SK-N-MC (cell line): Measurements from ENCODE around the gene CHD8.

Source experiments
- DNase-seq: peaks from one replicate; pipeline ENCODE4 v3.0.0-alpha.2; 2011; ENCODE audit warnings: low read depth, low spot score
- H3K27ac ChIP-seq: fragments of 200-600 bp; sonication (generic); 2 replicates; pipeline ENCODE4 v1.5.1; 2016; ENCODE audit warnings: mixed run types
- H3K36me3 ChIP-seq: fragments of 200-600 bp; sonication (generic); 2 replicates; pipeline ENCODE4 v1.6.1; 2017; ENCODE audit warnings: antibody characterized with exemption, low read length, mixed read lengths; ENCODE audit not compliant: insufficient read depth
- H3K4me3 ChIP-seq: fragments of 200-600 bp; sonication (generic); 2 replicates; pipeline ENCODE4 v1.5.1; 2016
- H3K9ac ChIP-seq: fragments of 200-600 bp; sonication (generic); 2 replicates; pipeline ENCODE4 v1.8.0; 2017; ENCODE audit warnings: mixed run types, mixed read lengths; ENCODE audit not compliant: insufficient read length
- H3K9me3 ChIP-seq: fragments of 200-600 bp; sonication (generic); 2 replicates; pipeline ENCODE4 v1.6.1; 2017; ENCODE audit warnings: low read depth, mild to moderate bottlenecking, antibody characterized with exemption, low read length, moderate library complexity, mixed read lengths
- EZH2 ChIP-seq: fragments of 200-600 bp; sonication (generic); IDR thresholded peaks from one replicate; pipeline ENCODE4 v1.6.1; 2017; ENCODE audit warnings: antibody characterized with exemption
- FOXP2 ChIP-seq: optimal IDR thresholded peaks from 2 replicates; pipeline ENCODE3; 2011; ENCODE audit warnings: mild to moderate bottlenecking, moderate library complexity; ENCODE audit not compliant: insufficient read depth; ENCODE audit errors: extremely low read length, control extremely low read depth
- POLR2AphosphoS5 ChIP-seq: IDR thresholded peaks from 2 replicates; pipeline ENCODE4 v1.6.1; 2012; ENCODE audit warnings: mild to moderate bottlenecking, low read depth, low read length, borderline replicate concordance

CHD8 gene

DNA sequence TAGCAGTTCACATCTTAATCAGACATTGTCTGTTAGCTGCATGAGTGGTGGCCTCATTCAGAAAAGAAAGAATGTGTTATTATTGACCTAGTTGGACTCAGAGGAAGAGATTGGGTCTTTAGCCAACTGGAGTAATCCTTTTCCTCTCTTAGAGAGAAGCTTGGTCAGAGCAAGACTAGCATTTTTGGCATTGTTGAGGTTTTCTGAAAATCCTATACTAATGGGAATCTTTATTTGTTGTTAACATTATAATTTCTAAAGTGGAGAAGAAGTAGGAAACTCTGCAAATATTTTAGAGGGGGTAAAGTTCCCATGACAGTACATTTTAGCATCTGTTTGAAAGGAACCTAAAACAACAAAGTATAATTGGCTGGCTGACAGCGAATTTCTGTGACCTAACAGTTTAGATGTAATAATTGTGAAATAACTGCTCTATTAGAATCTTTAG, 30.7 kb upstream of the CHD8 start:
- no peaks in the 10 kb centered on the region for H3K9me3 ChIP-seq
- no peak overlapping the region for H3K4me3 ChIP-seq
- no peak overlapping the region for H3K27ac ChIP-seq
- H3K36me3 ChIP-seq: peaks cover 39% of the 10 kb centered on the region
- TF ChIP-seq FOXP2 (no peak), POLR2AphosphoS5 (no peak), EZH2 (no peak)
- no peak for DNase-seq
- H3K9ac ChIP-seq: peak overlapping the region; percentile 20

DNA sequence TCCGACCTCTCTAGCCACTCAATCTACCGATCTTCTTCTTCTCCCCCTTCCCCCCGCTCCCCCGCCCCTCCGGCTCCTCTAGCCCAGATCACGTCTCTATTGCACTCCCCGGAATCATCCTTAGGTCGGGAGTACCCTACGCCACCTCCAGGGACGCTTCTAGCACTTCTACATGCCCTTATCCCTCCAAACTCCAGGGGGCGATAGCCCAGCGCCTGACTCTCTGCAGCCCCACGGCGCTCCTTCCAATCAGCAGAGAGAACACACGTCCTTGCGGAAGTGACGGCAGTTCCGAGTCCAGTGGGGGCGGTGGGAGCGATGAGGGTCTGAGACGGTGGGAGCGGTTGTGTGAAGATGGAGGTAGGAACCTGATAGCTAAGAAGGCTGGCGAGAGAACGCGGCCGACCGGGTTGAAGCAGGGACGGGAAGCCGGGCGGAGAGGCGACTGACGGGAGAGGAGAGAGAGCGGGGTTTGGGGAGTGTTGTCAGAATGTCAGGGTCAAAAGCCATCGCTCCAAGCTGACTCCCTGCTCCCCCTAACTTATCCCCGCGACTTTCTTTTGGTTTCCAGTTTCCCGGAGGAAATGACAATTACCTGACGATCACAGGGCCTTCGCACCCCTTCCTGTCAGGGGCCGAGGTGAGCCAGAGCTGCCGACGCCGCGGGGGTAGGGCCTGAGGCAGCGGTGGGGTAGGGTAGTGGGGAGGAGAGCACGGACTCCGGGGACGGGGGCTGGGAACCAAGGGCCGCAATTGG, 21.2 kb upstream of the CHD8 start, which contains the start of the genes RAB2B and TOX4:
Gene RAB2B, minus strand, starts transcription at position 35 of the 757 bp plus-strand sequence. CDS start 87 bp downstream, outside the sequence.
Gene TOX4, plus strand, starts transcription at position 271 of the 757 bp plus-strand sequence. Its CDS starts 84 bp downstream, at position 355.
- H3K36me3 ChIP-seq: peaks cover 14% of the 10 kb centered on the region; the same call in 1 of the 2 replicates

DNA sequence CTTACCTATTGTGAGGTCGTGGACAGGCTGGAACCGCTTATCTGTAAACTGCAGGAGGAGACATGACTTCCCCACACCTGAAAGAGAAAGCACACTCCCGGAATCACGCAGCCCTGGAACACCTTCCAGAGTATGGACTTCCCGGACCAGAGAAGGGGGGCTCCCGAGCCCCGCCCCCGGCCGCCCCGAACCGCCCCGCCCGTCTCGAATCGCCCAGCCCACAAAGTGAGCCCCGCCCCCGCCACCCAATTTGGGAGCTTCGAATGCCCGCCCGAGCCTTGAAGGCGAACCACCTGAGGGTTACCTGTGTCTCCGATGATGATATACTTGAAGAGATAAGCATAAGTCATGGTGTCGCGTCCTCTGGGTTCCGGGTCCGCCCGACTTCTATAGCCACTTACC, 20.6 kb upstream of the CHD8 start:
- H3K9me3 ChIP-seq: no peaks in the 10 kb centered on the region
- H3K4me3 ChIP-seq: peak overlapping the region; percentile 89
- H3K36me3 ChIP-seq: peaks cover 14% of the 10 kb centered on the region; the same call in 1 of the 2 replicates
- H3K9ac ChIP-seq: peak overlapping the region; percentile 82
- H3K27ac ChIP-seq: peak overlapping the region; percentile 49; the same call in 1 of the 2 replicates
- no peak for DNase-seq
- TF ChIP-seq POLR2AphosphoS5: no peak
- TF ChIP-seq FOXP2: no peak
- no peak for TF ChIP-seq EZH2

More for the DNA sequence above, 21.2 kb upstream of the CHD8 start, which contains the start of the genes RAB2B and TOX4:
- peak within 1 kb of the TSS; percentile 49; the same call in 1 of the 2 replicates for H3K27ac ChIP-seq
- H3K9me3 ChIP-seq: no peaks in the 10 kb centered on the region
- H3K9ac ChIP-seq: peak within 1 kb of the TSS; percentile 92
- TF ChIP-seq EZH2: no peak
- peak; percentile 81 for TF ChIP-seq POLR2AphosphoS5
- TF ChIP-seq FOXP2: peak; percentile 46
- DNase-seq: peak; percentile 95
- peak within 1 kb of the TSS; percentile 89 for H3K4me3 ChIP-seq

DNA sequence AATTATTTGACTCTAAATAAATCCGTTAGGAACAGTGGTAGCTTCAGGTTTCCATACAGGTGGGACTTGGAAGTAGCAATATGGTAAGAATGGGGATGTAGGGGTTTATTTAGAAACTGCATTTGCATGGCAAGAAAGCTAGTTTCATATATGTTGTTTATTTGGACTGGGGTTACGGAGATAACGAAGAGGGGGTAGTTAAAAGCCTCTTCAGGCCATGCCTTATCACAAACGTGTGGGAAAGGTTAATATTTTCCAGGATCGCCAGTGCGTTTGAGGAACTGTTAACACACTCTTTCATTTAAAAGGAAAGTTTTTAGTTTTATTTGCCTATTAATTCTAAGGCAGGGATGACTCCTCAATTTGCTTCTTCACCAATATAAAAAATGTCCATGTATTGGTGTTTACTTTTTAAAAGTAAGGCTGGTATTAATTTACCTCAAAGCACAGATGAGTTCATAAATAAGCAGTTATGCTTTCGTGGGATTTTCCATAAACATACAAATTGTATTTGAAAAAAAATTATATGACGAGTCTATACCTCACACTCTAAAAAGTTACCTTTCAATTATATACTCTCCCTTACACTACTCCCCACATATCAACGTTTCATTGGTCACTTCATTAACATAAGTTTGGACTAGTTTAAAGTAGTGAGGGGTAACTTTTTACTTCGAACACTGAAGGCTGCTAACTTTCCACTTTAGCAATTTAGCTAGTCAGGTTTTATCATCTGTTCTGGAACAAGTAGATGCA, 20.0 kb upstream of the CHD8 start:
- H3K27ac ChIP-seq: no peak overlapping the region
- no peaks in the 10 kb centered on the region for H3K9me3 ChIP-seq
- TF ChIP-seq FOXP2 (no peak), EZH2 (no peak), POLR2AphosphoS5 (no peak)
- H3K4me3 ChIP-seq: peak overlapping the region; percentile 89
- no peak for DNase-seq
- H3K9ac ChIP-seq: peak overlapping the region; percentile 82
- peaks cover 14% of the 10 kb centered on the region; the same call in 1 of the 2 replicates for H3K36me3 ChIP-seq

DNA sequence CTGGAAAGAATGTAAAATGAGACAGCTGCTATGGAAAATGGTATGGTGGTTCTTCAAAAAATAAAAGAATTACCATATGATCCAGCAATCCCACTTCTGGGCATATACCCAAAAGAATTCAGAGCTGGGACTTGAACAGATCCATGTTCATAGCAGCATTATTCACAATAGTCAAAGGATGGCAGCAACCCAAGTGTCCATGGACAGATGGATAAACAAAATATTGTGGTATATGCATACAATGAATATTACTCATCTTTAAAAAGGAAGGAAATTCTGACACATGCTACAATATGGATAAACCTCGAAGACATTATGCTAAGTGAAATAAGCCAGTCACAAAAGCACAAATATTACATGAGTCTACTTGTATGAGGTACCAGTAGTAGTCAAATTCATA, 11.7 kb upstream of the CHD8 start:
- H3K36me3 ChIP-seq: peaks cover 37% of the 10 kb centered on the region
- H3K9ac ChIP-seq: no peak overlapping the region
- H3K4me3 ChIP-seq: no peak overlapping the region
- no peak overlapping the region for H3K27ac ChIP-seq
- no peak for DNase-seq
- H3K9me3 ChIP-seq: no peaks in the 10 kb centered on the region
- TF ChIP-seq EZH2: no peak
- no peak for TF ChIP-seq POLR2AphosphoS5
- TF ChIP-seq FOXP2: no peak

DNA sequence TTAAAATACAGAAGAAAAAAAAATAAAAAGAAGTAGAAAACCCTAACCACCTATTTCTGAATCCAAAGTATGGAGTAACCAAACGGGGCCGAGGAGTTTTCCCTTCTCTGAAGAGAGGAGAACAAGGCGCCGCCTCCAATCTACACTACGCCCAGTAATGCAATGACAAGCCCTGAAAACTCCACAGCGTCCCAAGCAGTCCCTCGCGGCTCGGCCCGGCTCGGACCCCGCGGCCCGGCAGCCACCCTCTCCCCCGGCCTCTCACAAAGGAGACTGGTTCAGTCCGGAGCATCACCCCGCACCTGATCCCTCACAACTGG, 371 bp downstream of the CHD8 start:
- Histone ChIP-seq H3K36me3 (peaks cover 14% of the 10 kb centered on the region), H3K9ac (peak overlapping the region; percentile 88), H3K27ac (peak overlapping the region; percentile 33; the same call in 1 of the 2 replicates), H3K9me3 (no peaks in the 10 kb centered on the region), H3K4me3 (peak overlapping the region; percentile 93)
- DNase-seq: no peak
- TF ChIP-seq EZH2: no peak
- TF ChIP-seq POLR2AphosphoS5: no peak
- no peak for TF ChIP-seq FOXP2

DNA sequence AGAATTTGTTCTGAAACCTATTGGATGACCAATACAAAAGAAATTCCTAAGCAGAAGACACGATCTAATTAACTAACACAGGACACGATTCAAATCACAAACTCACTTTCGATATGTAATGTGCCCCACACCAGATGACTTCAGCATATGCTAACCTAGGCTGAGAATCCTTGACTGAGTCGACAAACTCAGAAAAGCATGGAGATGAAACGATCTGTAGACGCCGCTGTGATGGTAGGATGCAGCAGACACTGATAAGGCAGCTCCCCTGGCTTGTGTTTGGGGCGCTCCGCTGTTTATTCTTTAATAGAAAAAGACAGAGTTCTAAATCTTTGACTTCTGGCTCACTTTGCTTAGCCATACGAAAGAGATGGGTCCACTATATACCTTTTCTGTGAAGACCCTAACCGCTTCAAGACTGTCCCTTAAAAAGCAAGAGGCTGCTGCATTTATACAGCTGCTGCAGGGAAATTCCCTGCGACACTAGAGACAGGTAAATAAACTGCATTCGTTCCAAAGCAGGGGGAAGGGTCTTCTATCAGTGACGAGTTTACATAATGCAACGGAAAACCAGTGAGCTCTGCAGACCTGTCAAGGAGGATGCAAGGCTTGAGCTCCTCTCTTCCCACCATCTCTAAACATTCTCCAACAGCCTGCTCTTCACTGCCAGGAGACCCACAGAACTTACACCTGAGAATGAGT, 929 bp downstream of the CHD8 start:
- TF ChIP-seq POLR2AphosphoS5 (no peak), FOXP2 (no peak), EZH2 (no peak)

More for the DNA sequence above, 929 bp downstream of the CHD8 start:
- Histone ChIP-seq H3K9me3 (no peaks in the 10 kb centered on the region), H3K4me3 (peak overlapping the region; percentile 93), H3K36me3 (peaks cover 16% of the 10 kb centered on the region), H3K27ac (no peak overlapping the region), H3K9ac (peak overlapping the region; percentile 88)
- no peak for DNase-seq
